Keratinocyte (primary cell): ENCODE data around the gene STMN3. TPM values are rescaled to one million over a fixed set of nuclear protein-coding genes. Genes with fewer than 3 reads are reported as not detected.

Source experiments
- DNase-seq: peaks from one replicate; pipeline ENCODE4 v3.0.0-alpha.2; 2011; ENCODE audit warnings: low read depth, missing footprints, low spot score
- FAIRE-seq: peaks from 2 replicates; lab custom pipeline; 2011; peaks lifted over from hg19 to GRCh38; lab: Jason Lieb, UNC
- H2AFZ ChIP-seq: 2 replicates; pipeline ENCODE4 v1.6.0; 2012; ENCODE audit warnings: low read length, control low read depth, inconsistent platforms; ENCODE audit not compliant: control insufficient read depth
- H3K27ac ChIP-seq: 2 replicates; pipeline ENCODE4 v1.5.1; 2011; ENCODE audit warnings: low read length; ENCODE audit not compliant: control insufficient read depth, insufficient read depth
- H3K27me3 ChIP-seq: 3 replicates; pipeline ENCODE4 v1.6.0; 2011; ENCODE audit warnings: low read length; ENCODE audit not compliant: control insufficient read depth, insufficient read depth; ENCODE audit errors: extremely low read depth
- H3K36me3 ChIP-seq, 2 experiments: 2 replicates in 1 of 2; 3 replicates in 1 of 2; pipeline ENCODE4 v1.5.1; 2011; ENCODE audit warnings: low read length in 2 of 2, mild to moderate bottlenecking in 1 of 2; ENCODE audit not compliant: control insufficient read depth in 2 of 2, insufficient read depth in 2 of 2; ENCODE audit errors: extremely low read depth in 1 of 2
- H3K4me1 ChIP-seq: 3 replicates; pipeline ENCODE4 v1.5.1; 2011; ENCODE audit warnings: low read length; ENCODE audit not compliant: control insufficient read depth, insufficient read depth; ENCODE audit errors: extremely low read depth
- H3K4me2 ChIP-seq: 3 replicates; pipeline ENCODE4 v1.6.0; 2011; ENCODE audit warnings: low read depth, low read length; ENCODE audit not compliant: control insufficient read depth, insufficient read depth; ENCODE audit errors: extremely low read depth
- H3K4me3 ChIP-seq, 3 experiments: fragments of 200-600 bp in 1 of 3; sonication (generic) in 1 of 3; 2 replicates in 2 of 3; 3 replicates in 1 of 3; pipeline ENCODE4 v1.5.1; 2011 to 2016; ENCODE audit warnings: low read length in 3 of 3, mild to moderate bottlenecking in 3 of 3, control low read depth in 2 of 3, inconsistent platforms in 1 of 3, low read depth in 1 of 3, mixed read lengths in 1 of 3, mixed run types in 1 of 3, moderate library complexity in 1 of 3; ENCODE audit not compliant: control insufficient read depth in 2 of 3, insufficient read depth in 2 of 3; ENCODE audit errors: extremely low read depth in 1 of 3
- H3K79me2 ChIP-seq: 2 replicates; pipeline ENCODE4 v1.6.0; 2012; ENCODE audit warnings: low read length; ENCODE audit not compliant: control insufficient read depth, insufficient read depth
- H3K9ac ChIP-seq: 3 replicates; pipeline ENCODE4 v1.6.0; 2011; ENCODE audit warnings: low read length; ENCODE audit not compliant: control insufficient read depth, insufficient read depth; ENCODE audit errors: extremely low read depth
- H3K9me1 ChIP-seq: 3 replicates; pipeline ENCODE4 v1.6.0; 2011; ENCODE audit warnings: low read length; ENCODE audit not compliant: control insufficient read depth, insufficient read depth; ENCODE audit errors: extremely low read depth
- H3K9me3 ChIP-seq: 2 replicates; pipeline ENCODE4 v1.5.1; 2012; ENCODE audit warnings: low read depth, low read length; ENCODE audit not compliant: control insufficient read depth
- H4K20me1 ChIP-seq: 3 replicates; pipeline ENCODE4 v1.6.0; 2011; ENCODE audit warnings: low read length; ENCODE audit not compliant: control insufficient read depth, insufficient read depth; ENCODE audit errors: extremely low read depth
- CTCF ChIP-seq, 3 experiments: IDR thresholded peaks in 1 of 3; conservative IDR thresholded peaks in 1 of 3; optimal IDR thresholded peaks in 1 of 3; 2 replicates in 2 of 3; 3 replicates in 1 of 3; pipeline versions ENCODE3 to v1.5.1; 2011; ENCODE audit warnings: low read length in 3 of 3, mild to moderate bottlenecking in 3 of 3, moderate library complexity in 2 of 3, control low read depth in 1 of 3, inconsistent platforms in 1 of 3; ENCODE audit not compliant: insufficient read depth in 2 of 3; ENCODE audit errors: extremely low read depth in 1 of 3
- EZH2 ChIP-seq: IDR thresholded peaks from one replicate; pipeline ENCODE4 v1.6.1; 2012; ENCODE audit warnings: inconsistent platforms, mild to moderate bottlenecking, low read length, moderate library complexity
- dilution Hi-C: fragments of 300-500 bp; cut with MboI; formaldehyde crosslinking; loops from one replicate; pipeline ENCODE4 v1.7.0; 2020; ENCODE audit warnings: low sequenced_read_pairs; ENCODE audit not compliant: extremely low pct_ligation_motif_present
- polyA plus RNA-seq, 5 experiments: library from polyadenylated mRNA; depleted of rRNA in 3 of 5; stranded (reverse) in 3 of 5; stranded (forward) in 1 of 5; unstranded in 1 of 5; fragments of >200 nt; gene quantifications; 1 replicate in 1 of 5; 2 replicates in 3 of 5; 3 replicates in 1 of 5; pipeline versions ENCODE4 v1.2.1 to v1.2.3, GENCODE V29; 2011 to 2012; ENCODE audit warnings: missing spikeins in 2 of 5, low read depth in 1 of 5, low replicate concordance in 1 of 5

Gene STMN3
- polyA plus RNA-seq, 1 donor (not counting 4 experiments of a cell fraction or from before 2014, with no cell fraction given): 12.0 TPM

GRCh38 chr20:63693083-63693732, 40.0 kb upstream of the STMN3 start:
- no peaks in the 10 kb centered on the region for H4K20me1 ChIP-seq
- no peaks in the 10 kb centered on the region for H3K9me1 ChIP-seq
- DNase-seq (no peak), FAIRE-seq (no peak)
- no peak overlapping the region for H2AFZ ChIP-seq
- peaks cover 0 to 8% of the 10 kb centered on the region in 2 experiments for H3K36me3 ChIP-seq
- H3K27me3 ChIP-seq: no peaks in the 10 kb centered on the region
- H3K4me2 ChIP-seq: no peak overlapping the region
- peaks cover 16% of the 10 kb centered on the region for H3K79me2 ChIP-seq
- dilution Hi-C loops: no loop called here
- no peak overlapping the region for H3K9ac ChIP-seq
- peaks cover 40% of the 10 kb centered on the region for H3K4me1 ChIP-seq
- TF ChIP-seq EZH2: no peak
- no peak for TF ChIP-seq CTCF (optimal IDR thresholded peaks at IDR 0.05 in 1 of 3, IDR thresholded peaks at IDR 0.05 in 1 of 3, conservative IDR thresholded peaks at IDR 0.05 in 1 of 3; ENCODE audit: extremely low read depth in 1 of 3, insufficient read depth in 2 of 3, low read length in 3 of 3)
- H3K4me3 ChIP-seq: no peak overlapping the region
- no peaks in the 10 kb centered on the region for H3K9me3 ChIP-seq
- H3K27ac ChIP-seq: no peak overlapping the region

GRCh38 chr20:63692436-63693082, 39.3 kb upstream of the STMN3 start:
- no peak overlapping the region for H3K9ac ChIP-seq
- no peak overlapping the region for H3K4me2 ChIP-seq
- no peak overlapping the region for H3K27ac ChIP-seq
- H2AFZ ChIP-seq: no peak overlapping the region
- TF ChIP-seq EZH2 (no peak), CTCF (optimal IDR thresholded peaks at IDR 0.05 in 1 of 3, IDR thresholded peaks at IDR 0.05 in 1 of 3, conservative IDR thresholded peaks at IDR 0.05 in 1 of 3; ENCODE audit: extremely low read depth in 1 of 3, insufficient read depth in 2 of 3, low read length in 3 of 3) (no peak)
- peaks cover 34% of the 10 kb centered on the region for H3K4me1 ChIP-seq
- H3K9me1 ChIP-seq: no peaks in the 10 kb centered on the region
- H4K20me1 ChIP-seq: no peaks in the 10 kb centered on the region
- dilution Hi-C loops: no loop called here
- no peak for DNase-seq
- H3K79me2 ChIP-seq: peaks cover 11% of the 10 kb centered on the region
- H3K36me3 ChIP-seq: peaks cover 0 to 3% of the 10 kb centered on the region in 2 experiments
- no peak for FAIRE-seq
- H3K9me3 ChIP-seq: no peaks in the 10 kb centered on the region
- H3K27me3 ChIP-seq: no peaks in the 10 kb centered on the region
- H3K4me3 ChIP-seq: no peak overlapping the region
